ENCODE data around the gene MBNL1. TPM values are rescaled to one million over a fixed set of nuclear protein-coding genes. Genes with fewer than 3 reads are reported as not detected.

MBNL1 gene
- total and polyA plus RNA-seq, 5 donors, result 52.7 to 160 (median 149) TPM

DNA sequence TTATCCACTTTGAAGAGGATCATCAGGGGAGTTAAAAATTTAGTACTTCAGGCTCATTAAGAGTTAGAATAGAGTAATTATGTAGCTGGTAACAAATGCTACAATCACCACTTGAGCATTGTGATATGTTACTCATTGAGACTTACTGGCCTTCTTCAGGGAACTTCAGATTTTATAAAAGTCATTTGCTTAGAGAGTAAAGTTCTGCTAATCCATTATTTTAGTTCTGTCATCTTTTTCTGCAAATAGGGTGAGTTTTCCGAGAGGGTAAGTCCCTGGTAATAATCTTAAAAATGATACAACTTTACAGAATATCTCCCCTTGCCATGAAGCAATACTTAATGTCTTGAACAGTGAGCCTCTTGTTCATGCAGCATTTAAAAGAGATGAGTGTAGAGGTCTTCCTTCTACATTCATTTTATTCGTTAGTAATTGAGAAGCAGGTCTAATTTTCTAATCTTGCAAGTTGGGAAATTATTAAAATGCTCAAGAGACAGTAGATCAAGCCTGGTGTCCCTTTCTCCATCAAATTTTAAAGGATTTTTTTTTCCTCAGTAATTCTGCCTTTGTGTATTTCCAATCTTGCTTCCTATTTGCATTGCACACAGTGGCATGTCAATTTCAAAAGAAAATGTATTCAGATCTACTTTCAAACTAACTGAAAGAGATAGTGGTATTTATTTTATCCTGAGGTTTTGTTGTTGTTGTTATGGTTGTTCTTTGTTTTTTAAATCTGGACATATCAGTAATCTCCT lies 52.6 kb downstream of the MBNL1 start:
- 61% methylated on average over 2 of the region's 2 CpGs for WGBS
- Histone ChIP-seq H3K27me3 (ENCODE audit: control insufficient read depth, insufficient read depth) (no peaks in the 10 kb centered on the region), H3K9me3 (ENCODE audit: control insufficient read depth, low read length) (no peaks in the 10 kb centered on the region), H3K4me3 (ENCODE audit: low read length) (no peak overlapping the region), H3K27ac (ENCODE audit: low read length) (no peak overlapping the region), H3K4me1 (ENCODE audit: control insufficient read depth, insufficient read depth, low read length) (peaks cover 7% of the 10 kb centered on the region)
- DNase-seq (no peak), ATAC-seq (no peak)
- intact Hi-C loops (cut with DNase I), result loop anchor here in 2 of 4 donors (10.0 kb wide), 2 partner anchors 47 to 57 kb away; partner anchors contain the start of gene MBNL1 (in 1 of the 2)

GRCh38 chr3:152321955-152322377 lies 53.2 kb downstream of the MBNL1 start:
- Histone ChIP-seq H3K27me3 (ENCODE audit: control insufficient read depth, insufficient read depth) (no peaks in the 10 kb centered on the region), H3K27ac (ENCODE audit: low read length) (no peak overlapping the region), H3K4me1 (ENCODE audit: control insufficient read depth, insufficient read depth, low read length) (peaks cover 6% of the 10 kb centered on the region), H3K9me3 (ENCODE audit: control insufficient read depth, low read length) (no peaks in the 10 kb centered on the region), H3K4me3 (ENCODE audit: low read length) (no peak overlapping the region)
- no peak for DNase-seq
- intact Hi-C loops (cut with DNase I), result loop anchor here in 2 of 4 donors (10.0 kb wide), 2 partner anchors 47 to 57 kb away; partner anchors contain the start of gene MBNL1 (in 1 of the 2)
- peak in 1 of 2 donors; percentile 18 for ATAC-seq
- WGBS, result 76% methylated on average over 2 of the region's 2 CpGs

GRCh38 chr3:152322756-152323155 lies 54.0 kb downstream of the MBNL1 start:
- no peaks in the 10 kb centered on the region for H3K9me3 ChIP-seq (ENCODE audit: control insufficient read depth, low read length)

DNA sequence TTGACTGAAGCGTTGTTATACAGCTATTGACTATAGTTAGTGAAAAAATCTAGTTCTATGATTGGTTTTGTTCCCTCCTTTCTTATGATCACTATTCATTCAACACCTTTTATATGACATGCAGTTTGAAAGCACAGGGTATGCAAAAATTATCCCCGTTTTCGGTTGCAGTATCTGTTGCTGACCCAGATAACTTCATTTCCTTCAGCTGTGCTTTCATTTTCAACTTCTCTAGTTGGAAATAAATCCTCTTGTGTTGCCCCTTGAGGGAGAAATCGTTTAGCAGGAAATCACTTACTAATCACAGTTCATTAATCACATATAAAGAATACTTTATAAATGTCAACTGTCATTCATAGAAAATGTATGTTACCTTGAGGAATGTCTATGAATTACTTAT lies 55.1 kb downstream of the MBNL1 start:
- no peaks in the 10 kb centered on the region for H3K9me3 ChIP-seq (ENCODE audit: control insufficient read depth, low read length)
- no peaks in the 10 kb centered on the region for H3K27me3 ChIP-seq (ENCODE audit: control insufficient read depth, insufficient read depth)
- intact Hi-C loops (cut with DNase I), result loop anchor here in 2 of 4 donors (10.0 kb wide), 2 partner anchors 49 to 59 kb away; partner anchors contain the start of gene MBNL1 (in 1 of the 2)
- peaks cover 3% of the 10 kb centered on the region for H3K4me1 ChIP-seq (ENCODE audit: control insufficient read depth, insufficient read depth, low read length)
- ATAC-seq (no peak), DNase-seq (no peak)
- no peak overlapping the region for H3K27ac ChIP-seq (ENCODE audit: low read length)
- peak overlapping the region; percentile 18 for H3K4me3 ChIP-seq (ENCODE audit: low read length)
- WGBS, result 38% methylated on average over 4 of the region's 4 CpGs

More at GRCh38 chr3:152322756-152323155, 54.0 kb downstream of the MBNL1 start:
- H3K4me3 ChIP-seq (ENCODE audit: low read length), result no peak overlapping the region
- no peak for DNase-seq
- WGBS, result 15% methylated on average over 1 of the region's 1 CpG
- no peaks in the 10 kb centered on the region for H3K27me3 ChIP-seq (ENCODE audit: control insufficient read depth, insufficient read depth)
- ATAC-seq, result no peak
- H3K4me1 ChIP-seq (ENCODE audit: control insufficient read depth, insufficient read depth, low read length), result peaks cover 4% of the 10 kb centered on the region
- no peak overlapping the region for H3K27ac ChIP-seq (ENCODE audit: low read length)
- intact Hi-C loops (cut with DNase I), result loop anchor here in 2 of 4 donors (10.0 kb wide), 2 partner anchors 48 to 58 kb away; partner anchors contain the start of gene MBNL1 (in 1 of the 2)

- no peak for ATAC-seq
- Histone ChIP-seq H3K4me1 (ENCODE audit: control insufficient read depth, insufficient read depth, low read length) (peaks cover 6% of the 10 kb centered on the region), H3K4me3 (ENCODE audit: low read length) (no peak overlapping the region), H3K27ac (ENCODE audit: low read length) (no peak overlapping the region), H3K27me3 (ENCODE audit: control insufficient read depth, insufficient read depth) (no peaks in the 10 kb centered on the region), H3K9me3 (ENCODE audit: control insufficient read depth, low read length) (no peaks in the 10 kb centered on the region)
- WGBS, result 94% methylated on average over 2 of the region's 2 CpGs
- intact Hi-C loops (cut with DNase I), result loop anchor here in 2 of 4 donors (10.0 kb wide), 2 partner anchors 50 to 60 kb away; partner anchors contain the start of gene MBNL1 (in 1 of the 2)
- no peak for DNase-seq
Measured at GRCh38 chr3:152325136-152325535, 56.4 kb downstream of the MBNL1 start.

GRCh38 chr3:152327203-152327602 lies 58.5 kb downstream of the MBNL1 start:
- Histone ChIP-seq H3K9me3 (ENCODE audit: control insufficient read depth, low read length) (no peaks in the 10 kb centered on the region), H3K27me3 (ENCODE audit: control insufficient read depth, insufficient read depth) (no peaks in the 10 kb centered on the region), H3K27ac (ENCODE audit: low read length) (no peak overlapping the region), H3K4me3 (ENCODE audit: low read length) (no peak overlapping the region), H3K4me1 (ENCODE audit: control insufficient read depth, insufficient read depth, low read length) (peaks cover 6% of the 10 kb centered on the region)
- intact Hi-C loops (cut with DNase I), result loop anchor here in 2 of 4 donors (10.0 kb wide), 2 partner anchors 52 to 62 kb away; partner anchors contain the start of gene MBNL1 (in 1 of the 2)
- DNase-seq, result no peak
- 98% methylated on average over 2 of the region's 2 CpGs for whole genome bisulfite sequencing
- ATAC-seq, result no peak

- Histone ChIP-seq H3K27me3 (ENCODE audit: control insufficient read depth, insufficient read depth) (no peaks in the 10 kb centered on the region), H3K27ac (ENCODE audit: low read length) (no peak overlapping the region), H3K4me3 (ENCODE audit: low read length) (no peak overlapping the region), H3K9me3 (ENCODE audit: control insufficient read depth, low read length) (no peaks in the 10 kb centered on the region), H3K4me1 (ENCODE audit: control insufficient read depth, insufficient read depth, low read length) (peaks cover 5% of the 10 kb centered on the region)
- WGBS, result 26% methylated on average over 3 of the region's 3 CpGs
- ATAC-seq (peak; percentile 60 to 78), DNase-seq (no peak)
- intact Hi-C loops (cut with DNase I), result loop anchor here in 2 of 4 donors (10.0 kb wide), 2 partner anchors 54 to 64 kb away; partner anchors contain the start of gene MBNL1 (in 1 of the 2)
Measured at GRCh38 chr3:152328841-152329240, 60.1 kb downstream of the MBNL1 start.

DNA sequence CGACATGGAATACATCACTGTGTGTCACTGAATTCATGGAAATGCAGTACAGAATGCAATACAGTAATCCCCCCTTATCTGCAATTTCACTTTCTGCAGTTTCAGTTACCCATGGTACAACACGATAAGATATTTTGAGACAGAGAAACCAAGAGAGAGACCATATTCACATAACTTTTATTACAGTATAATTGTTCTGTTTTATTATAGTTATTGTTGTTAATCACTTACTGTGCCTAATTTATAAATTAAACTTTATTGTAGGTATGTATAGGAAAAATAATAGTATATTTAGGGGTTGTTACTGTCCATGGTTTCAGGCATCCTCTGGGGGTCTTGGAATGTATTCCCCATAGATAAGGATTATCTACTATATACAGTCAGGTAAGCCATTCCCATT lies 61.8 kb downstream of the MBNL1 start:
- ATAC-seq (no peak), DNase-seq (no peak)
- intact Hi-C loops (cut with DNase I), result no loop called here
- H3K27ac ChIP-seq (ENCODE audit: low read length), result no peak overlapping the region
- H3K4me1 ChIP-seq (ENCODE audit: control insufficient read depth, insufficient read depth, low read length), result peaks cover 7% of the 10 kb centered on the region
- H3K4me3 ChIP-seq (ENCODE audit: low read length), result no peak overlapping the region
- no peaks in the 10 kb centered on the region for H3K27me3 ChIP-seq (ENCODE audit: control insufficient read depth, insufficient read depth)
- 38% methylated on average over 2 of the region's 2 CpGs for WGBS
- H3K9me3 ChIP-seq (ENCODE audit: control insufficient read depth, low read length), result no peaks in the 10 kb centered on the region

GRCh38 chr3:152331018-152331541 lies 62.4 kb downstream of the MBNL1 start:
- H3K4me3 ChIP-seq (ENCODE audit: low read length), result no peak overlapping the region
- DNase-seq, result peak in 2 of 3 donors; percentile 42 to 47
- peak; percentile 80 to 88 for ATAC-seq
- H3K4me1 ChIP-seq (ENCODE audit: control insufficient read depth, insufficient read depth, low read length), result peaks cover 7% of the 10 kb centered on the region
- WGBS, result 30% methylated on average over 2 of the region's 2 CpGs
- no peaks in the 10 kb centered on the region for H3K27me3 ChIP-seq (ENCODE audit: control insufficient read depth, insufficient read depth)
- H3K27ac ChIP-seq (ENCODE audit: low read length), result no peak overlapping the region
- intact Hi-C loops (cut with DNase I), result no loop called here
- H3K9me3 ChIP-seq (ENCODE audit: control insufficient read depth, low read length), result no peaks in the 10 kb centered on the region

DNA sequence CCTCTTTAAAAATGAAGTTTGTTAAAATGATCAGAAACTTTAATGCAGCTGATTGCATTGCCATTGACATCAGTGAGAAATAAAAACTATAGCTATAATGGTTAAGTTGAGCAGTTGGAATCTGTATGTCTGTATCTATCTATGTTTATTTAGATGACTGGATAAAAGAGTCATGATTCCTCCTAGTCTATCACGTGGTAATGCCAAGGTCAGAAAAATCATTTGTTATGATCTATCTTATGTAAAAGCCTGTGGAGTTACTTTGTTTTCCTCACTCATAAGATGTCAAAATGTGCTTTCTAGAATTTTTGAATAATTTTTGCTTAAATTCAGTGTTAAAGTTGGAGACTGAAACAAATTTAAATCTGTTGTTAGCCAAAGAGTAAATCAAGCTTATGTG lies 63.3 kb downstream of the MBNL1 start:
- ATAC-seq, result no peak
- H3K27me3 ChIP-seq (ENCODE audit: control insufficient read depth, insufficient read depth), result no peaks in the 10 kb centered on the region
- peaks cover 7% of the 10 kb centered on the region for H3K4me1 ChIP-seq (ENCODE audit: control insufficient read depth, insufficient read depth, low read length)
- intact Hi-C loops (cut with DNase I), result no loop called here
- no peak overlapping the region for H3K4me3 ChIP-seq (ENCODE audit: low read length)
- no peak for DNase-seq
- H3K27ac ChIP-seq (ENCODE audit: low read length), result no peak overlapping the region
- H3K9me3 ChIP-seq (ENCODE audit: control insufficient read depth, low read length), result no peaks in the 10 kb centered on the region
- WGBS, result 43% methylated on average over 1 of the region's 1 CpG

DNA sequence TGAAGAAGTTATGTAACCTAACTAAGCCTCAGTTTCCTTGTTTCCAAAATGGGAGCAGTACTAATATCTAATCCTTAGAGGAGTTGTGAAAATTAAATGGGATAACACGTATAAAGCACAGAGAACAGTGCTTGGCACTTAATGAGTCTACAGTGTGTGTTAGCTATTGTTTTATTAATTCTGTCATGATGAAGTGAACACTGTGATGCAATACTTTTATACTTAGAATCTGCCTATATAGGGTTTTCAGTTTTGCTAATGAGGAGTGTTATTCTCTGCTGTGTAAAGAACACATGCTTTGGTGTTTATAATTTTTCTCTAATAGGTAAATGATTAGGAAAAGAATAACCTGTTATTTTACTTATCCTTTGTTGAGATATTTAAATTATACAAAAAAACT lies 65.2 kb downstream of the MBNL1 start:
- Histone ChIP-seq H3K4me3 (ENCODE audit: low read length) (no peak overlapping the region), H3K4me1 (ENCODE audit: control insufficient read depth, insufficient read depth, low read length) (peaks cover 9% of the 10 kb centered on the region), H3K27ac (ENCODE audit: low read length) (no peak overlapping the region), H3K27me3 (ENCODE audit: control insufficient read depth, insufficient read depth) (no peaks in the 10 kb centered on the region), H3K9me3 (ENCODE audit: control insufficient read depth, low read length) (no peaks in the 10 kb centered on the region)
- no peak for DNase-seq
- no peak for ATAC-seq
- WGBS, result 71% methylated on average over 1 of the region's 1 CpG
- intact Hi-C loops (cut with DNase I), result no loop called here
